T-helper 9 cell (primary cell): ENCODE results near the gene WNT5A.
"Not testable (repeated sequence)": the region's sequence is repeated elsewhere in the genome, so short reads cannot be mapped to it uniquely, and the experiment has no call there.

Experiments used
- DNase-seq: peaks from one replicate; pipeline ENCODE4 v3.0.0-alpha.2; 2020

The WNT5A gene

GRCh38 chr3:55505102-55505501 lies 18.0 kb upstream of the WNT5A start:
- not testable (repeated sequence) for DNase-seq

- DNase-seq, result no peak
Observed at GRCh38 chr3:55501905-55502304, 14.8 kb upstream of the WNT5A start.

GRCh38 chr3:55500555-55501330 lies 13.6 kb upstream of the WNT5A start:
- DNase-seq, result no peak

GRCh38 chr3:55498520-55498919 lies 11.4 kb upstream of the WNT5A start:
- no peak for DNase-seq

- DNase-seq, result no peak
Observed at GRCh38 chr3:55497250-55497649, 10.1 kb upstream of the WNT5A start.

GRCh38 chr3:55494976-55495375 lies 7.9 kb upstream of the WNT5A start:
- DNase-seq, result no peak

GRCh38 chr3:55492976-55493375 lies 5.9 kb upstream of the WNT5A start:
- DNase-seq, result no peak

- no peak for DNase-seq
Observed at GRCh38 chr3:55491296-55491816, 4.2 kb upstream of the WNT5A start.

GRCh38 chr3:55490276-55490913 lies 3.3 kb upstream of the WNT5A start:
- DNase-seq, result no peak

GRCh38 chr3:55489798-55490132 lies 2.7 kb upstream of the WNT5A start:
- DNase-seq, result no peak

- DNase-seq, result no peak
Observed at GRCh38 chr3:55488398-55489055, 1.4 kb upstream of the WNT5A start.

- no peak for DNase-seq
Observed at GRCh38 chr3:55487381-55488241, 505 bp upstream of the WNT5A start.

- DNase-seq, result no peak
Observed at GRCh38 chr3:55486101-55486856, 827 bp downstream of the WNT5A start.

GRCh38 chr3:55484801-55485791 lies 2.0 kb downstream of the WNT5A start:
- DNase-seq, result no peak

- DNase-seq, result no peak
Observed at GRCh38 chr3:55484191-55484689, 2.9 kb downstream of the WNT5A start.

GRCh38 chr3:55483196-55484095 lies 3.7 kb downstream of the WNT5A start:
- DNase-seq, result no peak

GRCh38 chr3:55482496-55483195 lies 4.5 kb downstream of the WNT5A start:
- no peak for DNase-seq

GRCh38 chr3:55481744-55482495 lies 5.2 kb downstream of the WNT5A start:
- DNase-seq, result no peak
